NB4 (cell line): ENCODE measurements around the gene PRKAR1B.

ENCODE experiments used
- DNase-seq: peaks from one replicate; pipeline ENCODE4 v3.0.0; 2010; ENCODE audit warnings: low read depth
- H3K4me3 ChIP-seq: one replicate; pipeline ENCODE4 v1.5.1; 2011; ENCODE audit warnings: mild to moderate bottlenecking, low read depth, low read length, moderate library complexity
- MYC ChIP-seq: IDR thresholded peaks from 2 replicates; pipeline ENCODE4 v1.6.1; 2011; ENCODE audit warnings: low read depth, low read length
- POLR2A ChIP-seq: IDR thresholded peaks from 2 replicates; pipeline ENCODE4 v1.6.1; 2011; ENCODE audit warnings: mild to moderate bottlenecking; ENCODE audit not compliant: insufficient read length; ENCODE audit errors: extremely low read depth
- TF ChIP-seq, protein P1 (sequence below): IDR thresholded peaks from one replicate; pipeline ENCODE4 v1.5.1; 2012; ENCODE audit warnings: low read depth, low read length
- TF ChIP-seq, protein P2 (sequence below): IDR thresholded peaks from 2 replicates; pipeline ENCODE4 v1.6.1; 2011; ENCODE audit warnings: low read depth, low read length

Gene PRKAR1B

DNA sequence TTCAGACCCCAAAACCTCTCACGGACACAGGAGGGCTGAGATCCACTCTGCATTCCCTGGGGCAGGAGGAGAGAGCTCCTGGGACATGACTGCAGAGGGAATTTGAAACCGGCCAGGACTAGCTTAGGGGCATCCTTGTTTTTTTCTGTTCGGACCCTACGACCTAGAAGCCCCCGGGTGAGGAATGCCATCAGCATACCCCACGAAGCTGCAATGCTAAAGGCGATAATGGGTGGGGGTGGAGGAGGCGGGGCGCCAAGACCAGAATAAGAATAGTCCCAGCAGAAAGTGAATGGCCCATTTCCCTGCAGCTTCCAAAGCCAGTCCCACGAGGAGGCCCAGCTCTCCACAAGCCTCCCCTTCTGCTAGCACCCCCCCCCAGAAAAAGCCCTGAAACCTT, 211.5 kb downstream of the PRKAR1B start:
- DNase-seq, result no peak
- TF ChIP-seq POLR2A, result no peak
- TF ChIP-seq, protein P1, sequence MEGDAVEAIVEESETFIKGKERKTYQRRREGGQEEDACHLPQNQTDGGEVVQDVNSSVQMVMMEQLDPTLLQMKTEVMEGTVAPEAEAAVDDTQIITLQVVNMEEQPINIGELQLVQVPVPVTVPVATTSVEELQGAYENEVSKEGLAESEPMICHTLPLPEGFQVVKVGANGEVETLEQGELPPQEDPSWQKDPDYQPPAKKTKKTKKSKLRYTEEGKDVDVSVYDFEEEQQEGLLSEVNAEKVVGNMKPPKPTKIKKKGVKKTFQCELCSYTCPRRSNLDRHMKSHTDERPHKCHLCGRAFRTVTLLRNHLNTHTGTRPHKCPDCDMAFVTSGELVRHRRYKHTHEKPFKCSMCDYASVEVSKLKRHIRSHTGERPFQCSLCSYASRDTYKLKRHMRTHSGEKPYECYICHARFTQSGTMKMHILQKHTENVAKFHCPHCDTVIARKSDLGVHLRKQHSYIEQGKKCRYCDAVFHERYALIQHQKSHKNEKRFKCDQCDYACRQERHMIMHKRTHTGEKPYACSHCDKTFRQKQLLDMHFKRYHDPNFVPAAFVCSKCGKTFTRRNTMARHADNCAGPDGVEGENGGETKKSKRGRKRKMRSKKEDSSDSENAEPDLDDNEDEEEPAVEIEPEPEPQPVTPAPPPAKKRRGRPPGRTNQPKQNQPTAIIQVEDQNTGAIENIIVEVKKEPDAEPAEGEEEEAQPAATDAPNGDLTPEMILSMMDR, result no peak
- TF ChIP-seq, protein P2, sequence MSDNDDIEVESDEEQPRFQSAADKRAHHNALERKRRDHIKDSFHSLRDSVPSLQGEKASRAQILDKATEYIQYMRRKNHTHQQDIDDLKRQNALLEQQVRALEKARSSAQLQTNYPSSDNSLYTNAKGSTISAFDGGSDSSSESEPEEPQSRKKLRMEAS, result no peak
- no peak for TF ChIP-seq MYC
- H3K4me3 ChIP-seq, result no peak overlapping the region

DNA sequence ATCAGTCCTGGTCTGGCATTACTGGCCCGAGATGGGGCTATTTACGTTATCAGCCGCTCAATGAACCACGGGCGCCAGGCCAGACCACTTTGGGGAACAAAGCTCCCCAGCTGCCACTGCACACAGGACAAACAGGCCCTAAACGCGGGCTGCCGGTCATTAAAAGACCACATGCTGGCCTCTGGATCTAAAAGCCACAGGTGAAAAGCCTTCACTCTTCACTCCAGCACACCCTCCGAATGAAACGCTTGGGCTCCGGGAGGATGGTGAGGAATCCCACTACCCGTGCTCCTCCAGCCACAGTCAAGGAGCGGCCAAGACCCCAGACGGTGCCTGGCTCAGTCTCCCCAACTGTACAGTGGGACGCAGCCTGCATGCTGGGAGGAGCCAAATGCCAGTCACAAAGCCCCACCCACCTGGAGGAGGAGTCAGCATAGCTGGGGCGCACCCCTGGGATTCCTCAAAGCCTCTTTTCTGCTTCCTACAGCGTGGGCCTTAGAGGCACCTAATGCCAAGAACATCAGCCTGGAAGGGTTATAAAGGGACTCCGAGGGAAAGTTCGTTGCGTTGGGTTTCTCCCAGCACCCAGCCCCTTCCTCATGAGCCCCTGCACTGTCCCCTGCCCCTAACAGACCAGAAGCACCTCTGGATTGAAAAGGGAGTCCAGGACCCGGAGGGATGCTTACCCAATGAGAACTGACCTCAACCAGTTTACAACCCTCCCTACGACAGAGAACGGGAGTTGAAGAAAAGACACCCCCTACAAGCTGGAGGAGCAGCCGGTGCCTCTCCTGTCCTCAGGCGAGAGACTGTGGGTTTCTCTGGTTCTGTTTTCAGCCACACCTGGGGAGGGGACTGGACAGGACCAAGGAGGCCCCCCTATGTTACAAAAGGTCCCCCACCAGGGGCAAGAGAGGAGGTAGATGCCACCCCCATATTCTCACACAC, 212.2 kb downstream of the PRKAR1B start:
- TF ChIP-seq, protein P2, result no peak
- TF ChIP-seq MYC (no peak), POLR2A (no peak)
- TF ChIP-seq, protein P1, result no peak
- DNase-seq, result no peak
- H3K4me3 ChIP-seq, result no peak overlapping the region

DNA sequence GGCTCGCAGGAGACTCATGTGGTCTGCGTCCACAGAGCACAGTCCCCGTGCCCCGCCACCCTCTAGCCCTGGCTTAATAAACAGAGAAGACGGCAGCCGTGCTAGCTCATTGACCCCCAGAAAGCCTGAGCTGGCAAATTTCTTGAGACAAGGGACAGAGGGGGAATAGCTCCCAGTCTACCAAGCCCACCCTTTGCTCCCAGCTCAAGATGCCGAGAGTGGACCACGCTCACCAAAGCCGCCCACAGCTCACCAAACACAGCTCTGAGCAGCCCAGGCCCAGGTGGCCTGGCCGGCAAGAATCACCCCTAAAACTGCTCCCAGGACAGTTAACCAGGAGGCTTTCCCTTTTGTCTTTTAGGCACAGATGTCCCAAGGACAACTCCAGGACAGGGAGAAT, 212.8 kb downstream of the PRKAR1B start:
- TF ChIP-seq POLR2A, result no peak
- DNase-seq, result no peak
- no peak overlapping the region for H3K4me3 ChIP-seq

DNA sequence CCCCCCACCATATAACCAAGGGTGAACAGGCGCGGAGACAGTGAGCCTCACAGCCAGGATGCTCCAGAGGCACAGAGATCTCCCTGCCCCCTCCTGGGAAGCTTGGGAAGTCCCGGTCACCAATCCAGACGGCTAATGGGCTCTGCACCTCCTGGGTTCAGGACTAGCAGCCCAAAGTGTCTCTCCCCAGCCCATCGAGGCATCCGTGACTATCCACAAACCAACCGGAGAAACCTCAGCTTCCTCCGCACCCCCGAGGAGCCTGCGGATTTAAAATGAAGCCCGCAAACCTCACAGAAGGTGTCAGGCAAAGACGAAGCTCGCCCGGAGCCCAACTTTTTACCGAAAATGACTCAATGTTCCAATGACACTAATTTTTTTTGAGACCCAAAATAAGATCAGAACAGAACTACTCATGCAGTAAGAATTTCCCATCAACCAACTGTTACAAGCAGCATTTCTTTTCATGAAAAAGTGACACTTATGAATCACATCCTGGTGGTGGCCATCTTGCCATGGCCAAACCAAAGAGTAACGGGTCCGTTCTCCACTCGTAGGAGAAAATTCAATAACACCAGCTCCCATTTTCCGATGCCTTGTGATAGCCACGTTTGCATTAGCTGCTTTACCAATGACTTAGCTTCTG, 213.4 kb downstream of the PRKAR1B start:
- no peak overlapping the region for H3K4me3 ChIP-seq
- DNase-seq, result no peak
- TF ChIP-seq, protein P1, result no peak
- TF ChIP-seq, protein P2, result no peak

DNA sequence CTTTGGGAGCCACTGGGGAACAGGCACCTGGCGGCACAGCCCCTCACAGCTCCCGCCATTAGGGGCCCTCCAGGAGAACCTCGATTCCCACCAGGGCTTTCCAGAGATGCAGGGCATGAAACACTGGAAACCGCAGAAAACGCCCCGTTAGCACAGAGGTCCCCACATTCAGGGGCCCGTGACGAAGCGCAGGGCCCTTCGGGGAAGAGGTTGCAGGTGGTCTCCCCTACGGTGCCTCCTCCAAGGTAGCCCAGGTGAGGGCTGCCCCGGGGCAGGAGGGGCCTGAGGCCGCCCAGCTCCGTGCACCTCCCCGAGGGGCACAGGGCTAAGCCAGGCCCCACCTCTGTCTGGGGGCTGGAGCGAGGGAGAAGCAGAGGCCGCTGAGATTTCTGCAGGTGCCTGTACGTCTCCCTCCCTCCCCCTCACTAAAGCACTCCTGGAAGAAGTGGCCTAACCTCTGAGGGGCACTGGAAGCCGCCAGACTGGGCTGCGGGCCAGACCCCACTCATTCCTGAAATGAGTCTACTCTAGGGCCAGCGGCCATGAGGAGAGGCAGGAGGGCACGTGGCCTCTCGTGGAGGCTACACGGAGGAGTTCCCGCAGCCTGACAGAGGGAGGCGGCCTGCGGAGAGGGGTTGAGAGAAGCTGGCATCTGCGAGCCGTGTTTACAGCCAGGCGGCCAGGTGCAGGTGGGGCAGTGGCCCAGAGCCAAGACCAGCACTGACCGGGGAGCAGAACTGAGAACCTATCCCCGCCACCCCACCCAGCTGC, 214.4 kb downstream of the PRKAR1B start:
- DNase-seq, result no peak
- H3K4me3 ChIP-seq, result no peak overlapping the region
- TF ChIP-seq, protein P2, result no peak
- no peak for TF ChIP-seq MYC
- TF ChIP-seq, protein P1, result no peak

DNA sequence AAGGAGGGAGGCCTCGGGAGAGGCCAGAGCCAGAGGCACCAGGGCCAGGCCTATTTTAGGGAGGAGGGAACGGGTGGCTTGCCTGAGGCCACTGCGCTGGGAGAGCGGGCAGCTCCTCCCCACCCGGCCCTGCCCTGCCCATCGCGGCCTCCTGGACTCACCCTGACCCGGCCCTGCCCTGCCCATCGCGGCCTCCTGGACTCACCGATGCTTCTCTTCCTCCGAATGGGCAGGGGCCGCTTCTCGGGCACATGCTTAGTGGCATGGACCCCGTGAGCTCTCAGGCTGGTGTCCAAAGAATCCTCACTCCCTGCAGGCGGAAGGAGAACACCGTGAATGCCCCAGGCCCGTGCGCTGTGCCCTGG, 215.0 kb downstream of the PRKAR1B start:
- no peak for DNase-seq
- no peak for TF ChIP-seq MYC
- no peak for TF ChIP-seq POLR2A
- TF ChIP-seq, protein P2, result no peak
- TF ChIP-seq, protein P1, result no peak
- no peak overlapping the region for H3K4me3 ChIP-seq
